HG03095 (cell line): ENCODE data around the gene ZNF521.

Experiments
- ATAC-seq: cut with Tn5 transposase; IDR thresholded peaks from one replicate; pipeline ENCODE4 v1.9.1; 2021; ENCODE audit warnings: moderate library complexity; ENCODE audit not compliant: unreplicated experiment

ZNF521 gene

DNA sequence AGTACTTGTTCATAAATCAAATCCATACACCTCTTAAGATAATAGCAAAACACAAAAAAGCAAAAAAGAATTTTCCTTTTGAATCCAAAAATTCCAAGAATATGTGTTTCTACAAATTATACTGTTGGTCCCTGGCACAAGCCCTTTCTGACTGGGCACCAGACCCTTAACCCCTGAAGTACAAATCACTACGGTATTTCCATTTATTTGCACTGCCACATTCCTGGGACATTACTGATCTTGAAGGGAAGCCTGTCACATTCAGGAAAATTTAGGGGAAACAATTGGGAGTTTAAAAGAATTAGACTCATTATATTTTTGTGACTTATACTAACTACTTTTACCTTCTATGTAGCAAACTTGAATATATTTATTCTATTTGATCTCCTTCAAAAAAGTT lies 98.8 kb downstream of the ZNF521 start:
- no peak for ATAC-seq

- ATAC-seq, result no peak
Observed at GRCh38 chr18:25251068-25251467, 100.9 kb downstream of the ZNF521 start.

GRCh38 chr18:25250474-25250851 lies 101.5 kb downstream of the ZNF521 start:
- ATAC-seq, result no peak

GRCh38 chr18:25248755-25249154 lies 103.2 kb downstream of the ZNF521 start:
- ATAC-seq, result no peak

DNA sequence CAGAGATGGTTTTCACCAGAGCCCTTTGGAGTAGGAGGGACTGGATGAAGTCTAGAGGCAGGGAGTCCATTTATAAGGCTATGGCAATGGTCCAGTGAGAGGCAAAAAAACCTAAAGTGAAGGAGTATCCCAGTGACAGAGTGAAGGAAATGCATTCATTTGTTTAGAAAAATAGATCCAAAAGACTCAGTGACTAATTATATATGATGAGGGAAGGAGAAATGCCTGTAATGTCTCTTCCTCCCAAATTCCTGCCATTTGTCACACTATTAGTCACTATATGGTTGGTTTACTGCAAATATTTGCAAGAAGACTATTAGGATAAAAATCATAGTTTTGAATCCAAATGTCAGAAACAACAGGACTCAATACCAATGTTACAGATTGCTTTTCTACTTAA lies 104.2 kb downstream of the ZNF521 start:
- ATAC-seq, result no peak

GRCh38 chr18:25244924-25245698 lies 106.9 kb downstream of the ZNF521 start:
- ATAC-seq, result no peak

- ATAC-seq, result no peak
Observed at GRCh38 chr18:25244170-25244569, 107.8 kb downstream of the ZNF521 start.

- ATAC-seq, result no peak
Observed at GRCh38 chr18:25243754-25244153, 108.2 kb downstream of the ZNF521 start.

- ATAC-seq, result no peak
Observed at GRCh38 chr18:25243257-25243656, 108.7 kb downstream of the ZNF521 start.

DNA sequence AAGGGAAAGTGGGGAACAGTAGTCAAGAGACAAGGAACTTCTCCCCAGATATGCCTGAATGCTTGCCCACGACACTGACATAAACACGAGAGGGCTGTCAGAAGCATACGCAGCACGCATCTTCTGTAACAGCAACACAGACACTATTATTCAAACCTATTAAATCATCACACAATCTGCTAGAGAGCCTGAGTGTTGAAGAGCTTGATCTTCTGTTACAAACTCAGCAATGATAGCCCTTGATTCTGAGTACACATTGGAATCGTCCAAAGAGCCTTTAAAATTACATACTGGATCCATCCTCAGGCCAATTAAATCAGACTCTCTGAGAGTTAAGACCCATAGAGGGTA lies 111.6 kb downstream of the ZNF521 start:
- ATAC-seq, result no peak

DNA sequence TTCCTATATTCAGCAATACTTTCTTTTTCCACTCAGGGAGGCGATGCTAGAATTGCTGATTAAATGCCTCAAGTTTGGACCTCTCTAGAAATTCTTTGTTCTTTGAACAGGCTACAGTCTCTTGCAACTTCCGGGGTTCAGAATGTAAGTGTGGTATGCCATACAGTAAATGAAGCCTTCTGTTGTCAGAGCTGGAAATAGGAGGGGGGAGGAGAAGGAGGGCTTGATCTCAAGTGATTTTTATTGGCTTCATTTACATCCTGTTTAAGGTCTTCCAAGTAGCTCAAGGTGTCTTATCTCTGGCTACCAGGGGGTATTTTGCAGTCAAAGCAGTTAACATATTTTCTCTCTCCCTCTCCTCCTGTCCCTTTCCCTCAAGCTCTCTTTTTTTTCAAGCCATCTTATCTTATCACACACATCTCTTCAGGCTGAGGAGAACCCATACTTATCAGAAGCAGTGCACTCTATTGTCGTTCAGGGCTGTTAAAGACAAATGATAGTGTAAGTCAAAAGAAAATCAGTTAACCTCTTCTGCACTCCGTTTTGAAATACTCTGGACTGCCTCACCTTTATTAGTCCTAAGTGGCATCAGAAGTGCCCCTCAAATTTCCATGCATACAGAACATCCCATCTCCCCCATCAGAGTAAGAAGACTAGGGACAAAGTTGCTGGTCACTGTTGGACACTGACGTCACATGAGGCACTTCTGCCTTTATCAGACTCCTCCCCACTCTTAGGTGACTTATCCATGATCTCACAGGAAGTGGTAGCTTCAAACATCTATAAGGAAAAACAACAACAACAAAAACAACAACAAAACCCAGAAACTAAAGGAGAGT lies 112.2 kb downstream of the ZNF521 start:
- no peak for ATAC-seq

GRCh38 chr18:25239151-25239550 lies 112.8 kb downstream of the ZNF521 start:
- ATAC-seq, result no peak

DNA sequence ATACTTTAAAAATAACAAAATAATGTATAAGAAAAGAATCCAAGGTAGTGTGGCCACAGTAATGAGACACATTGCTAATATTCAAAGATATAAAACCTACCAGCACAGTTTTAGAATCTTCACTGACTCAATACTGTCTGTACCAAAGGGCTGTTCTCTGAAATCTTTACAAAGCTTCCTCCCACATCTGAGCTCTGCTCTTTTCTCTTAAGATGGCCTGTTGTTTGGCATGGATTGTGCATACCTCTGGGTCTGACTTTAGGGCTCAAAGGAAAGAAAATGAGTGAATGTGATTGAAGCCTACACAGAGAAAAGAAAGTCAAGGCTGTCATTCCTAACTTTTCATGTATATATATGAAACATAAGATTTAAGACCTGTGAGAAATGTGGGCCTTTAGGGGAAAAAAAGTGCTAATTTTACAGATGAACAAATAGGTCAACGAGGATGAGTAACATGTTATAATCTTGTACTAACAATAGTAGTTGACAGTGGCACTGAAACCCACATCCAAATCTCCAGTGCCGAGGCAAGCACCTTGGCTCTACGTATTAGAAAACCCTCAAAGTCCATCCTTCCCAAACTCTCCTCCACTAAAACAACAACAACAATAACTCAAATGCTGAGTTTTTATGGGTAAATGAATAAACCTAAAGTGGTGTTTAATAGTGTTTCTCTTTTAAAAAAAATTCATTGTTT lies 114.2 kb downstream of the ZNF521 start:
- no peak for ATAC-seq

- no peak for ATAC-seq
Observed at GRCh38 chr18:25236736-25237135, 115.2 kb downstream of the ZNF521 start.

DNA sequence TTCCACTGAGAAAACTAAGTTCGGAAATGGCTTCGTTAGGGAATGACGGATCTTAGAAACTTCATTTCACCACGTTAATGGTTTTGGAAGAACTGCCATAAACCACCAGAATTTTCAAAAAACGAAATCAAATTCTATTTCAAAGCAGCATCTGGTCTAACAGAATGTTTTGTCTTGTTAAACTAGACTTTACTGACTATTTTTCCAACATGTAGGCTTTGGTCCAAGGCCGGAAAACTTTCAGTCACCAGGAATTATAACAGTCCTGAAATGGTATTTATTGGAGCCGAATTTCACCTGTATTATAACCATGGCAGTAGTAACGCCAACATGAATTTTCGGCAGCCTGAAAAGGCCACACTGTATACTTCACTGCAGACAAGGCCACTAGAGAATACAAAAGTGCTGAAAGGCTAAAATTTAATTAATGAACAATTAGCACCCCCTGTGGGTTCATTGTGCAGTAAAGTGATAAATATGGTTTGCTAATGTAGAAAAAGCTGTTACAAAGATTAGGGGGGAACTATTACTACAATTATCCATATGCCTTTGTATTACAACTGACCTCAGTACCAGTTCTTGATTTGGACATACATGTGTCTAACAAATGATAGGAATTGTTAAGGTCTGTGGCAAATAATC lies 116.4 kb downstream of the ZNF521 start:
- no peak for ATAC-seq

- no peak for ATAC-seq
Observed at GRCh38 chr18:25234740-25235345, 117.1 kb downstream of the ZNF521 start.

DNA sequence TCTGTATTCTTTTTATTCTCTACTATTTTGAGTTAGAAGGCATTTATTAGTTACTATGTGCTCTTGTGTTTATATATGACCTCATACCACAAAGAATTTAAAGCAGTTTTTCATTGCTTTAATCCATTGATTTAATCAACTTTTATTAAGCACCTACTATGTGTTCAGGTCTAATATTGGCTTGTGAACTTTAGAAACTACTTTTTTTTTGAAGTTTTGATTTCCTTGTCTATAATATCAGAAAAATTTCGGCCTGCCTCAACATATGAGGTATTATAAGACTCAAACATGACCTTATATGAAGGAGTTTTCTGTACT lies 117.7 kb downstream of the ZNF521 start:
- ATAC-seq, result no peak

GRCh38 chr18:25233528-25234321 lies 118.2 kb downstream of the ZNF521 start:
- no peak for ATAC-seq

GRCh38 chr18:25231327-25231691 lies 120.7 kb downstream of the ZNF521 start:
- no peak for ATAC-seq

GRCh38 chr18:25230658-25231326 lies 121.2 kb downstream of the ZNF521 start:
- no peak for ATAC-seq
